ENCODE measurements around the gene PABPN1. TPM values are rescaled to one million over a fixed set of nuclear protein-coding genes. Genes with fewer than 3 reads are reported as not detected.

The PABPN1 gene
- total and polyA plus RNA-seq, 2 of the 13 experiments (the other 11 are each of a cell fraction or from before 2014, with no cell fraction given), result 233 to 524 TPM

DNA sequence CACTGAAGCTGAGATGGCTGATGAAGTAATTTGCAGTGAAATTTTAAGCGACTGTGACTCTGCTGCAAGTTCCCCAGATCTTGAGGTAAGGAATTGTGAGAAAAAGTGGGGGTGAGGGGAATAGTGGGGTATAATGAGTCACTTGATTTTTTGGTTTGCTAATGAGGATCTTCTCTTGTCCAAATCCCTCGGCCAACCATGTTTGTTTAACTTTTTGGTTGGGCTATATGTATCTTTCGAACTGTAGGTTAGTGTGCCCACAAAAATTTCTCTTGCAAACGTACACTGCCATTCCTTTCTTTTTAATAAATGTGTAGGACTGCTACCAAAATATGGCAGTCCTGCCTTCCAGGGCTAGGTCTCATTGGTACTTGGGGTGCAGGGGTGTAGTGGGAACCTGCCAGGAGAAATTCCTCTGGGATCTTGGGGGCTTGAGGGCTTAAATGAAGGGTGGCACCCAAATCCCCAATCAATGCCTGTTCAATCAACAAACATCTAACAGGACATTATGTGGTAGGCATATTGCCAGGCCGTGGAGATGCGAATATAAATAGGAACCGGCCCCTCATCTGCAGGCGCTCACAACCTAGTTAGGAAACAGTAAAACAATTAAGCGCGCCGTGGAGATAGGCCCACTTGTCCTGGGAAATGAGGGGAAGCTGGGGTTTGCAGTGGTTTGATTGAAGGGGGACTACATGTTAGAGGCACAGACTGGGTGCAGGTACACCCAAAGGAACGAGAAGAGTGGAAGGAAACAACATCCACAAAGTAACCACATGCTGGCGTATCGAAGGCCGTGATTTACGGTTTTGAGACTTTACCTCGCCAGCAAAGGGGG is 1.3 kb upstream of the PABPN1 start (continued):
- TF ChIP-seq, protein P1, sequence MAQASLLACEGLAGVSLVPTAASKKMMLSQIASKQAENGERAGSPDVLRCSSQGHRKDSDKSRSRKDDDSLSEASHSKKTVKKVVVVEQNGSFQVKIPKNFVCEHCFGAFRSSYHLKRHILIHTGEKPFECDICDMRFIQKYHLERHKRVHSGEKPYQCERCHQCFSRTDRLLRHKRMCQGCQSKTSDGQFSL (CRISPR knock-in tag; IDR thresholded peaks at IDR 0.05), result no peak
- TF ChIP-seq ZNF234 (CRISPR knock-in tag; conservative IDR thresholded peaks at IDR 0.05) (no peak), TEAD2 (CRISPR knock-in tag; IDR thresholded peaks at IDR 0.05) (no peak), ZNF333 (CRISPR knock-in tag; IDR thresholded peaks at IDR 0.05; ENCODE audit: borderline replicate concordance) (no peak), ZNF709 (CRISPR knock-in tag; IDR thresholded peaks at IDR 0.05) (no peak), ZKSCAN5 (CRISPR knock-in tag; IDR thresholded peaks at IDR 0.05) (no peak; the same call in 1 of the 2 replicates), ZNF564 (CRISPR knock-in tag; IDR thresholded peaks at IDR 0.05) (0 out of 2 replicates have a peak, but pooled peaks have one; percentile 13), ZNF749 (CRISPR knock-in tag; IDR thresholded peaks at IDR 0.05; ENCODE audit: borderline replicate concordance) (no peak), CBX2 (IDR thresholded peaks at IDR 0.05; ENCODE audit: low read depth, low read length) (no peak), CBX2 (CRISPR knock-in tag; IDR thresholded peaks at IDR 0.05; ENCODE audit: low read depth) (no peak), AGO1 (IDR thresholded peaks at IDR 0.05; ENCODE audit: low read depth, low read length, poor library complexity, severe bottlenecking) (no peak), ZBTB1 (CRISPR knock-in tag; IDR thresholded peaks at IDR 0.05; ENCODE audit: borderline replicate concordance) (no peak), ZNF224 (CRISPR knock-in tag; IDR thresholded peaks at IDR 0.05) (no peak; the same call in none of the 2 replicates), ZFP36 (IDR thresholded peaks at IDR 0.05; ENCODE audit: borderline replicate concordance, low read depth, low read length, partially characterized antibody) (no peak), ARNT2 (CRISPR knock-in tag; IDR thresholded peaks at IDR 0.05; ENCODE audit: low read depth) (peak; percentile 36; the same call in 1 of the 2 replicates), NCOR1 (IDR thresholded peaks at IDR 0.05; ENCODE audit: borderline replicate concordance, low read length) (no peak), HOXA7 (CRISPR knock-in tag; IDR thresholded peaks at IDR 0.05) (0 out of 2 replicates have a peak, but pooled peaks have one; percentile 36)
- TF ChIP-seq, protein P2, sequence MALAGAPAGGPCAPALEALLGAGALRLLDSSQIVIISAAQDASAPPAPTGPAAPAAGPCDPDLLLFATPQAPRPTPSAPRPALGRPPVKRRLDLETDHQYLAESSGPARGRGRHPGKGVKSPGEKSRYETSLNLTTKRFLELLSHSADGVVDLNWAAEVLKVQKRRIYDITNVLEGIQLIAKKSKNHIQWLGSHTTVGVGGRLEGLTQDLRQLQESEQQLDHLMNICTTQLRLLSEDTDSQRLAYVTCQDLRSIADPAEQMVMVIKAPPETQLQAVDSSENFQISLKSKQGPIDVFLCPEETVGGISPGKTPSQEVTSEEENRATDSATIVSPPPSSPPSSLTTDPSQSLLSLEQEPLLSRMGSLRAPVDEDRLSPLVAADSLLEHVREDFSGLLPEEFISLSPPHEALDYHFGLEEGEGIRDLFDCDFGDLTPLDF (CRISPR knock-in tag; IDR thresholded peaks at IDR 0.05), result no peak
- TF ChIP-seq, protein P3, sequence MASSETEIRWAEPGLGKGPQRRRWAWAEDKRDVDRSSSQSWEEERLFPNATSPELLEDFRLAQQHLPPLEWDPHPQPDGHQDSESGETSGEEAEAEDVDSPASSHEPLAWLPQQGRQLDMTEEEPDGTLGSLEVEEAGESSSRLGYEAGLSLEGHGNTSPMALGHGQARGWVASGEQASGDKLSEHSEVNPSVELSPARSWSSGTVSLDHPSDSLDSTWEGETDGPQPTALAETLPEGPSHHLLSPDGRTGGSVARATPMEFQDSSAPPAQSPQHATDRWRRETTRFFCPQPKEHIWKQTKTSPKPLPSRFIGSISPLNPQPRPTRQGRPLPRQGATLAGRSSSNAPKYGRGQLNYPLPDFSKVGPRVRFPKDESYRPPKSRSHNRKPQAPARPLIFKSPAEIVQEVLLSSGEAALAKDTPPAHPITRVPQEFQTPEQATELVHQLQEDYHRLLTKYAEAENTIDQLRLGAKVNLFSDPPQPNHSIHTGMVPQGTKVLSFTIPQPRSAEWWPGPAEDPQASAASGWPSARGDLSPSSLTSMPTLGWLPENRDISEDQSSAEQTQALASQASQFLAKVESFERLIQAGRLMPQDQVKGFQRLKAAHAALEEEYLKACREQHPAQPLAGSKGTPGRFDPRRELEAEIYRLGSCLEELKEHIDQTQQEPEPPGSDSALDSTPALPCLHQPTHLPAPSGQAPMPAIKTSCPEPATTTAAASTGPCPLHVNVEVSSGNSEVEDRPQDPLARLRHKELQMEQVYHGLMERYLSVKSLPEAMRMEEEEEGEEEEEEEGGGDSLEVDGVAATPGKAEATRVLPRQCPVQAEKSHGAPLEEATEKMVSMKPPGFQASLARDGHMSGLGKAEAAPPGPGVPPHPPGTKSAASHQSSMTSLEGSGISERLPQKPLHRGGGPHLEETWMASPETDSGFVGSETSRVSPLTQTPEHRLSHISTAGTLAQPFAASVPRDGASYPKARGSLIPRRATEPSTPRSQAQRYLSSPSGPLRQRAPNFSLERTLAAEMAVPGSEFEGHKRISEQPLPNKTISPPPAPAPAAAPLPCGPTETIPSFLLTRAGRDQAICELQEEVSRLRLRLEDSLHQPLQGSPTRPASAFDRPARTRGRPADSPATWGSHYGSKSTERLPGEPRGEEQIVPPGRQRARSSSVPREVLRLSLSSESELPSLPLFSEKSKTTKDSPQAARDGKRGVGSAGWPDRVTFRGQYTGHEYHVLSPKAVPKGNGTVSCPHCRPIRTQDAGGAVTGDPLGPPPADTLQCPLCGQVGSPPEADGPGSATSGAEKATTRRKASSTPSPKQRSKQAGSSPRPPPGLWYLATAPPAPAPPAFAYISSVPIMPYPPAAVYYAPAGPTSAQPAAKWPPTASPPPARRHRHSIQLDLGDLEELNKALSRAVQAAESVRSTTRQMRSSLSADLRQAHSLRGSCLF (CRISPR knock-in tag; IDR thresholded peaks at IDR 0.05; ENCODE audit: borderline replicate concordance), result no peak
- TF ChIP-seq, protein P4, sequence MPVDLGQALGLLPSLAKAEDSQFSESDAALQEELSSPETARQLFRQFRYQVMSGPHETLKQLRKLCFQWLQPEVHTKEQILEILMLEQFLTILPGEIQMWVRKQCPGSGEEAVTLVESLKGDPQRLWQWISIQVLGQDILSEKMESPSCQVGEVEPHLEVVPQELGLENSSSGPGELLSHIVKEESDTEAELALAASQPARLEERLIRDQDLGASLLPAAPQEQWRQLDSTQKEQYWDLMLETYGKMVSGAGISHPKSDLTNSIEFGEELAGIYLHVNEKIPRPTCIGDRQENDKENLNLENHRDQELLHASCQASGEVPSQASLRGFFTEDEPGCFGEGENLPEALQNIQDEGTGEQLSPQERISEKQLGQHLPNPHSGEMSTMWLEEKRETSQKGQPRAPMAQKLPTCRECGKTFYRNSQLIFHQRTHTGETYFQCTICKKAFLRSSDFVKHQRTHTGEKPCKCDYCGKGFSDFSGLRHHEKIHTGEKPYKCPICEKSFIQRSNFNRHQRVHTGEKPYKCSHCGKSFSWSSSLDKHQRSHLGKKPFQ (CRISPR knock-in tag; IDR thresholded peaks at IDR 0.05; ENCODE audit: insufficient replicate concordance), result no peak
